BLaER1 treated with 17β-estradiol and CSF1 and Interleukin-3, amounts not matched to agents 10 nM and 100 nM (cell line): ENCODE data around the gene CREBRF.
A peak's percentile ranks its signal among the peaks of the same experiment; 100 is the strongest.

Experiments used
- H3K27ac ChIP-seq, 11 experiments: shearing (Covaris generic); formaldehyde crosslinking; 2 replicates each; pipeline ENCODE4 v1.8.1; 2022
- H3K27me3 ChIP-seq, 11 experiments: shearing (Covaris generic); formaldehyde crosslinking; 2 replicates each; pipeline ENCODE4 v1.8.1; 2022
- H3K36me3 ChIP-seq, 11 experiments: shearing (Covaris generic); formaldehyde crosslinking; 2 replicates each; pipeline ENCODE4 v1.8.1; 2022
- H3K4me1 ChIP-seq, 10 experiments: shearing (Covaris generic); formaldehyde crosslinking; 2 replicates each; pipeline ENCODE4 v1.8.1; 2022
- H3K4me2 ChIP-seq, 11 experiments: shearing (Covaris generic); formaldehyde crosslinking; 2 replicates each; pipeline ENCODE4 v1.8.1; 2022
- H3K4me3 ChIP-seq, 10 experiments: shearing (Covaris generic); formaldehyde crosslinking; 2 replicates each; pipeline ENCODE4 v1.8.1; 2022
- H3K9ac ChIP-seq, 11 experiments: shearing (Covaris generic); formaldehyde crosslinking; 2 replicates each; pipeline ENCODE4 v1.8.1; 2022
- H3K9me3 ChIP-seq, 11 experiments: shearing (Covaris generic); formaldehyde crosslinking; replicated peaks in 1 of 11; 2 replicates each; pipeline ENCODE4 v1.8.1; 2022
- H4K20me1 ChIP-seq, 11 experiments: shearing (Covaris generic); formaldehyde crosslinking; 2 replicates each; pipeline ENCODE4 v1.8.1; 2022
- Cebpa-rat ChIP-seq, 11 experiments: shearing (Covaris generic); IDR thresholded peaks; 2 replicates each; pipeline ENCODE4 v1.8.1; 2022

CREBRF gene

DNA sequence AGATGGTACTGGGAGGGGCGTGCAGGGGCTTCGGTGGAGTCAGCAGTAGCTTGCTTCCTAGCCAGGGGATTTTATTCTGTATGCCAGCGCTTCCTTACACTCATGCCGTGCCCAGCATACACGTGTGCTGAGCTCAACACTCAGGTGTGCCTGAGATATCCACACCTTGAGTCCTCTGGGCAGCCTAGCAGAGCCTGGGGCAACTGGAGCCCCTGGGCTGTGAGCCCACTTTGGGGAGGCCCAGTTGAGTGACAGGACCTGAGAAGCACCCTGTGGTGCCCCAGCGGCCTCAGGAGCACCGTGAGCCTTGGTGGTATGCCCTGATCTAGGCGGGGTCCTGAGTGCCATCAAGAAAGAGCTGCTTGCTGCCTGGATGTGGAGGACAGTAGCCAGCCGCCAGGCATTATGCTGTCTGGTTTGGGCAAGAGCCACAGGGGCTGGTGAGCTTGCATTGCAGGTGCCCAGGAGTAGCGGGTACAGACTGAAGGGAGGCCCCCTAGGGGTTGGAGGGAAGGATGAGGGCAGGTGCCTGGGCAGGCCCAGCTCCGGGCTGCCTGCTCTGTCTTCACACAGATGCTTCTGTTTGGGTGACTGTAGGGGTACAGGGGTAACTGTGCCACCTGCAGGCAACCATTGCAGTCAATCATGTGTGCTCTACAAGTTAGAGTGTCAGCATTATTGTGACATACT lies 131.0 kb downstream of the CREBRF start:
- H3K4me1 ChIP-seq: no peaks in the 10 kb centered on the region
- no peaks in the 10 kb centered on the region for H4K20me1 ChIP-seq
- no peak overlapping the region for H3K9ac ChIP-seq
- no peaks in the 10 kb centered on the region for H3K36me3 ChIP-seq
- H3K4me2 ChIP-seq: no peak overlapping the region
- no peak overlapping the region for H3K4me3 ChIP-seq
- peaks cover 0 to 4% (median 0%) of the 10 kb centered on the region in 11 experiments; a peak in 1 of 22 replicates for H3K9me3 ChIP-seq
- TF ChIP-seq Cebpa-rat (IDR thresholded peaks at IDR 0.05): 0 out of 22 replicates have a peak, but pooled peaks of 1 of the 11 experiments have one; percentile 22
- no peak overlapping the region for H3K27ac ChIP-seq
- H3K27me3 ChIP-seq: no peaks in the 10 kb centered on the region

DNA sequence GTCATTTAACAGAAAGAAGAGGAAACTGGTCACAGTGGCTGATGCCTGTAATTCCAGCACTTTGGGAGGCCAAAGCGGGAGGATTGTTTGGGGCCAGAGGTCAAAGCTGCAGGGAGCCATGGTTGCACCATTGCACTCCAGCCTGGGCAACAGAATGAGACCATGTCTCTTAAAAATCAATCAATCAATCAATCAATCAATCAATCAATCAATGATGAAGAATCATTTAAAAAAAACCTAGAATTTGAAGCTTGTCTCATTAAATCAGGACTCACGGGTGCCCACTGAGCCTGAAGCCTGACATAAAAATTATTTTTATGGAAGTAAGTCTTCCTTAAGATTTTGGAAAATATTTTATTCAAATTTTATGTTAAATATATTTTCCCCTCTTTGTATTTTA lies 132.1 kb downstream of the CREBRF start:
- H3K27ac ChIP-seq: no peak overlapping the region

More for the DNA sequence above, 132.1 kb downstream of the CREBRF start:
- no peak for TF ChIP-seq Cebpa-rat (IDR thresholded peaks at IDR 0.05)
- H4K20me1 ChIP-seq: no peaks in the 10 kb centered on the region
- H3K4me2 ChIP-seq: no peak overlapping the region
- H3K4me3 ChIP-seq: no peak overlapping the region
- no peaks in the 10 kb centered on the region for H3K27me3 ChIP-seq
- H3K9ac ChIP-seq: no peak overlapping the region
- H3K4me1 ChIP-seq: no peaks in the 10 kb centered on the region
- H3K36me3 ChIP-seq: no peaks in the 10 kb centered on the region
- no peaks in the 10 kb centered on the region for H3K9me3 ChIP-seq
